ENCODE results near the gene TMEM186. TPM values are rescaled to one million over a fixed set of nuclear protein-coding genes. Genes with fewer than 3 reads are reported as not detected.

TMEM186 gene
- total RNA-seq, 1 donor from 2014 or later, result 20.4 TPM

DNA sequence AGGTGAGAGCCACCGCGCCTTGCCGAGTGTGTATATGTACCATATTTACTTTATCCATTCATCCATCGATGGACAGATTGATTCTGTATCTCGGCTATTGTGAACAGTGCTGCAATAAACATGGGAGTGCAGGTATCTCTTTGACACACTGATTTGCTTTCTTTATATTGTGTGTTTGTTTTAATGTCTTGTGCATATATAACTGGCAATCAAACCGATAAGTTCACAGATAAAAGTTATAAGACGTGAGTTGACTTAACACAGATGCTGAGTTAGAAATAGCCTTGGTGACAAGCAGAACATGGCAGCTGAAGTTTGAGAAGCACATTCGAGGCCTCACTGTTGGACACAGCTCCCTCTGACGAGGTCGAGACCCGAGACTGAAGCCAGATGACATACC is 23.2 kb downstream of the TMEM186 start:
- no peak overlapping the region for H3K4me3 Mint-ChIP-seq
- no peaks in the 10 kb centered on the region for H3K9me3 Mint-ChIP-seq
- intact Hi-C loops (cut with micrococcal nuclease), result no loop called here
- H3K27ac Mint-ChIP-seq, result no peak overlapping the region
- no peak for DNase-seq
- no peaks in the 10 kb centered on the region for H3K27me3 Mint-ChIP-seq
- no peaks in the 10 kb centered on the region for H3K4me1 Mint-ChIP-seq
- H3K36me3 Mint-ChIP-seq (ENCODE audit: low read depth), result no peaks in the 10 kb centered on the region

GRCh38 chr16:8773537-8773936 is 23.9 kb downstream of the TMEM186 start:
- no peaks in the 10 kb centered on the region for H3K27me3 Mint-ChIP-seq
- no peak for DNase-seq
- no peaks in the 10 kb centered on the region for H3K9me3 Mint-ChIP-seq
- no peak overlapping the region for H3K4me3 Mint-ChIP-seq
- H3K27ac Mint-ChIP-seq, result no peak overlapping the region
- no peaks in the 10 kb centered on the region for H3K4me1 Mint-ChIP-seq
- intact Hi-C loops (cut with micrococcal nuclease), result no loop called here
- no peaks in the 10 kb centered on the region for H3K36me3 Mint-ChIP-seq (ENCODE audit: low read depth)

- no peak overlapping the region for H3K4me3 Mint-ChIP-seq
- intact Hi-C loops (cut with micrococcal nuclease), result no loop called here
Measured at GRCh38 chr16:8768692-8769091, 28.7 kb downstream of the TMEM186 start.

GRCh38 chr16:8768283-8768682 is 29.2 kb downstream of the TMEM186 start:
- Mint-ChIP-seq H3K27ac (no peak overlapping the region), H3K27me3 (no peaks in the 10 kb centered on the region), H3K4me1 (no peaks in the 10 kb centered on the region), H3K9me3 (no peaks in the 10 kb centered on the region), H3K36me3 (ENCODE audit: low read depth) (no peaks in the 10 kb centered on the region), H3K4me3 (no peak overlapping the region)
- intact Hi-C loops (cut with micrococcal nuclease), result no loop called here
- no peak for DNase-seq

More at GRCh38 chr16:8768692-8769091, 28.7 kb downstream of the TMEM186 start:
- Mint-ChIP-seq H3K27ac (no peak overlapping the region), H3K4me1 (no peaks in the 10 kb centered on the region), H3K27me3 (no peaks in the 10 kb centered on the region), H3K9me3 (no peaks in the 10 kb centered on the region), H3K36me3 (ENCODE audit: low read depth) (no peaks in the 10 kb centered on the region)
- DNase-seq, result no peak

- no peaks in the 10 kb centered on the region for H3K9me3 Mint-ChIP-seq
- no peak overlapping the region for H3K4me3 Mint-ChIP-seq
- H3K4me1 Mint-ChIP-seq, result no peaks in the 10 kb centered on the region
- no peak overlapping the region for H3K27ac Mint-ChIP-seq
- H3K27me3 Mint-ChIP-seq, result no peaks in the 10 kb centered on the region
- intact Hi-C loops (cut with micrococcal nuclease), result no loop called here
- H3K36me3 Mint-ChIP-seq (ENCODE audit: low read depth), result no peaks in the 10 kb centered on the region
- DNase-seq, result no peak
Measured at GRCh38 chr16:8767176-8767575, 30.3 kb downstream of the TMEM186 start.

GRCh38 chr16:8764525-8765250 is 32.8 kb downstream of the TMEM186 start:
- intact Hi-C loops (cut with micrococcal nuclease), result no loop called here

DNA sequence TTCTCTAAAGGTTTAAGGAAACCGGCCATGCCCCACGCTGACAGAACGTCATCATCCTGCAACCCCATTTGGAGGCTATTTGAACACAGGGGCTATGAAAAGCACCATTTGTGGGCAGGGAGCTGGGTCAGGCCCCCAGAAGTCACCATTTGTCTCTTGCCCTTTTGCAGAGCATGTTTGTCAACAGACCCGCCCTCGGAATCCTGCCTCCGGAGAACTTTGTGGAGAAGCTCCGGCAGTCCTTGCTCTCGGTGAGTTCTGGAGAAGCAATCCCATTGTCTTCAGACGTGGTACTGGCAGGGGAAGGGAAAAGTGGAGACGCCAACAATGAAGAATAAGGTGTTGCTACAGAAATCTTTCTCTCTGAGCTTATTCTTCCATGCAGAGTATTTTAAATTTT is 33.5 kb downstream of the TMEM186 start:
- H3K36me3 Mint-ChIP-seq (ENCODE audit: low read depth), result no peaks in the 10 kb centered on the region
- no peaks in the 10 kb centered on the region for H3K9me3 Mint-ChIP-seq
- no peak overlapping the region for H3K4me3 Mint-ChIP-seq
- DNase-seq, result no peak
- no peak overlapping the region for H3K27ac Mint-ChIP-seq
- H3K27me3 Mint-ChIP-seq, result no peaks in the 10 kb centered on the region
- intact Hi-C loops (cut with micrococcal nuclease), result no loop called here
- no peaks in the 10 kb centered on the region for H3K4me1 Mint-ChIP-seq

More at GRCh38 chr16:8764525-8765250, 32.8 kb downstream of the TMEM186 start:
- no peak overlapping the region for H3K4me3 Mint-ChIP-seq
- no peaks in the 10 kb centered on the region for H3K27me3 Mint-ChIP-seq
- no peaks in the 10 kb centered on the region for H3K4me1 Mint-ChIP-seq
- no peaks in the 10 kb centered on the region for H3K9me3 Mint-ChIP-seq
- no peaks in the 10 kb centered on the region for H3K36me3 Mint-ChIP-seq (ENCODE audit: low read depth)
- H3K27ac Mint-ChIP-seq, result no peak overlapping the region
- no peak for DNase-seq

GRCh38 chr16:8763083-8763482 is 34.4 kb downstream of the TMEM186 start:
- Mint-ChIP-seq H3K27ac (no peak overlapping the region), H3K9me3 (no peaks in the 10 kb centered on the region), H3K36me3 (ENCODE audit: low read depth) (no peaks in the 10 kb centered on the region), H3K4me1 (no peaks in the 10 kb centered on the region), H3K27me3 (no peaks in the 10 kb centered on the region), H3K4me3 (no peak overlapping the region)
- intact Hi-C loops (cut with micrococcal nuclease), result no loop called here
- no peak for DNase-seq

GRCh38 chr16:8762254-8762653 is 35.2 kb downstream of the TMEM186 start:
- Mint-ChIP-seq H3K36me3 (ENCODE audit: low read depth) (no peaks in the 10 kb centered on the region), H3K9me3 (no peaks in the 10 kb centered on the region), H3K4me3 (no peak overlapping the region), H3K27ac (no peak overlapping the region), H3K27me3 (no peaks in the 10 kb centered on the region), H3K4me1 (no peaks in the 10 kb centered on the region)
- no peak for DNase-seq
- intact Hi-C loops (cut with micrococcal nuclease), result no loop called here

DNA sequence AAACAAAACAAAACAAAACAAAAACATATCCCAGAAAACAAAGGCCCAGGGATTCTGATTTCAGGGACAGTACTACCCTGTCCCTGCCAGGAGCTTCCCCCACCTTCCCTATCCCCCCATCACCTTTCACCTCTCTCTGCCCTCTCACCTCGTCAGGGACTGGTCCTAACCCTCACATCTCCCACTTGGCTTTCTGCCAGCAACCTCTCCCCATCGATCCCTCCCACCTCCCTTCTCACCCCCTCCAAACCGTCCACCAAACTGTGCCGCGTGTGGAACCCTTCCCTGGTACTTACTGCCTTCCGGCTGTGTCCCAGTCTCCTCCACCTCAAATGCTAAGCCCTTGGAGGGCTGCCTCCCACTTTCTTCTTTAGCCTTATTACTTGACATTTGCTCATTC is 36.4 kb downstream of the TMEM186 start:
- intact Hi-C loops (cut with micrococcal nuclease), result no loop called here
- H3K36me3 Mint-ChIP-seq (ENCODE audit: low read depth), result no peaks in the 10 kb centered on the region
- no peak overlapping the region for H3K4me3 Mint-ChIP-seq
- H3K27ac Mint-ChIP-seq, result no peak overlapping the region
- no peaks in the 10 kb centered on the region for H3K27me3 Mint-ChIP-seq
- no peaks in the 10 kb centered on the region for H3K4me1 Mint-ChIP-seq
- no peak for DNase-seq
- no peaks in the 10 kb centered on the region for H3K9me3 Mint-ChIP-seq

DNA sequence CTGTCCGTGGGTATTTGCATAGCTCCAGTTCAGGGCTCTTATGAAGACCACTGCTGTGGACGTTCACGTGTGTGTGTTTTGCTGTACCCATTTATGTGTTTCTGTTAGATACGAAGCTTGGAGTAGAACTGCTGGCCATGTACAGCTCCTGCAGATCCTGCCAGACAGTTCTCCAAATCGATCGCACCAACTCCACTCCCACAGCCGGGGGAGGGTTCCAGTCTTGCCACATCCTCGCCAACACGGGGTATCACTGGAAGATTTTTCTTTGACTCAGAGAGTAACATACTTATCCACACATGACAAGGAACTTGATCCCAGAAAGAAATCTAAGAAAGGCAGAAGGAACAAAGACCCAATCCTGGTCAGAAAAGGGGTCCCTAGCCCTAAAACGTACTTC is 37.4 kb downstream of the TMEM186 start:
- no peaks in the 10 kb centered on the region for H3K27me3 Mint-ChIP-seq
- intact Hi-C loops (cut with micrococcal nuclease), result no loop called here
- H3K36me3 Mint-ChIP-seq (ENCODE audit: low read depth), result no peaks in the 10 kb centered on the region
- H3K4me1 Mint-ChIP-seq, result no peaks in the 10 kb centered on the region
- no peak overlapping the region for H3K4me3 Mint-ChIP-seq
- DNase-seq, result no peak
- H3K9me3 Mint-ChIP-seq, result no peaks in the 10 kb centered on the region
- no peak overlapping the region for H3K27ac Mint-ChIP-seq

GRCh38 chr16:8758022-8758421 is 39.4 kb downstream of the TMEM186 start:
- H3K4me3 Mint-ChIP-seq, result no peak overlapping the region
- no peaks in the 10 kb centered on the region for H3K27me3 Mint-ChIP-seq
- H3K27ac Mint-ChIP-seq, result no peak overlapping the region
- no peaks in the 10 kb centered on the region for H3K9me3 Mint-ChIP-seq
- H3K36me3 Mint-ChIP-seq (ENCODE audit: low read depth), result no peaks in the 10 kb centered on the region
- DNase-seq, result no peak
- intact Hi-C loops (cut with micrococcal nuclease), result no loop called here
- H3K4me1 Mint-ChIP-seq, result no peaks in the 10 kb centered on the region

GRCh38 chr16:8756755-8757154 is 40.7 kb downstream of the TMEM186 start:
- no peaks in the 10 kb centered on the region for H3K27me3 Mint-ChIP-seq
- no peaks in the 10 kb centered on the region for H3K4me1 Mint-ChIP-seq
- H3K9me3 Mint-ChIP-seq, result no peaks in the 10 kb centered on the region
- H3K36me3 Mint-ChIP-seq (ENCODE audit: low read depth), result no peaks in the 10 kb centered on the region
- no peak overlapping the region for H3K27ac Mint-ChIP-seq
- intact Hi-C loops (cut with micrococcal nuclease), result no loop called here
- no peak for DNase-seq
- no peak overlapping the region for H3K4me3 Mint-ChIP-seq

DNA sequence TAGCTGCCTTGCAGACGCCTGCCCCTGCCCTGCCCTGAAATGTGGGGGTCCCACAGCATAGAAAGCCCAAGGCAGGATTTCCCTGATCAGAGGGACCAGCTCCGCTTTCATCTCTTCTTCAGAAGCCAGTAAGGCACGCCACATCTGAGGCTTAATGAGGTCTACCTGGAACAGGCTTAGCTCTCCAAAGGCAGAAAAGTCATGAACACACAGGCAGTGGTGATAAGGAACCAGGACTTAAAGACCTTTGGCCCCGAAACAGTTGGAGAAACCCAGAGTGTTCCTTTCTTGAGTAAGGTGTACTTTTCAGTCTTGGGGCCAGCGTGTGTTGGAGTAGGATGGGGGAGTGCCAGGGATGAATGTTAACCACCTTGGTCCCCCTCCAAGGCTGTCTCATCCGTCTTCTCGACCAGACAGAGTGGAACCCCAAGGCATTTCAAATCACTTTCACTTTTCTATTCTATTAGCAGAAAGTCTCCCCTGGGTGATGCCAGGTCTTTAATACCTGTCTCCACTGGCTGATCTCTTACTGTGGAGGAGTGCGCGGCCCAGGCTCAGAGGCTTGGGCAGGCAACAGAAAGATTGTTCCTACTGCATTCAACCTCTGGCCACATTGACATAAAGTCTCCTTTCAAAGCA is 43.9 kb downstream of the TMEM186 start:
- no peaks in the 10 kb centered on the region for H3K9me3 Mint-ChIP-seq
- H3K4me1 Mint-ChIP-seq, result no peaks in the 10 kb centered on the region
- H3K27me3 Mint-ChIP-seq, result no peaks in the 10 kb centered on the region
- H3K27ac Mint-ChIP-seq, result no peak overlapping the region
- intact Hi-C loops (cut with micrococcal nuclease), result no loop called here
- DNase-seq, result no peak
- H3K36me3 Mint-ChIP-seq (ENCODE audit: low read depth), result no peaks in the 10 kb centered on the region
- H3K4me3 Mint-ChIP-seq, result no peak overlapping the region

DNA sequence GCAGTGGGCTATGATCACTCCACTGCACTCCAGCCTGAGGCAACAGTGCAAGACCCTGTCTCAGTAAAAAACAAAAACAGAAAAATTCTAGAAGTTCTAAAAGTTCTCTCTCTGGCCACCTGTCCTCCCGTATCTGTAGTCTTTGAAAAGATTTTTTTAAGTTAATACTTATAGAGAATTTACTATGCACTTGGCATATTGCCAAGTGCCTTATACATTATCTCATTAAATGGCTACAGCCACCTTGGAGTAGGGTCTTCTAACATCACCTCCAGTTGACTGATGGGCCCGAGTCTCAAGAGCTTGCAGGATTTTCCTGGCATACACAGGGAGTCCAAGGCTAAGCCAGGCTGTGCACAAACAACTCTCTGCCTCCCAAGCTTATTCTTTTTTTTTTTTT is 44.7 kb downstream of the TMEM186 start:
- H3K36me3 Mint-ChIP-seq (ENCODE audit: low read depth), result no peaks in the 10 kb centered on the region
- no peak overlapping the region for H3K4me3 Mint-ChIP-seq
- H3K27me3 Mint-ChIP-seq, result no peaks in the 10 kb centered on the region

More for the DNA sequence above, 44.7 kb downstream of the TMEM186 start:
- H3K27ac Mint-ChIP-seq, result no peak overlapping the region
- H3K9me3 Mint-ChIP-seq, result no peaks in the 10 kb centered on the region
- H3K4me1 Mint-ChIP-seq, result no peaks in the 10 kb centered on the region
- intact Hi-C loops (cut with micrococcal nuclease), result no loop called here
- no peak for DNase-seq

Data from activated CD4-positive, alpha-beta T cell treated with anti-CD3 and anti-CD28 coated beads, Interleukin-2, amount 10 ng/mL, durations not matched to agents 24 days and 14 days (primary cell).